Measurements from ENCODE around the gene THSD4.

- TF ChIP-seq, protein P1, sequence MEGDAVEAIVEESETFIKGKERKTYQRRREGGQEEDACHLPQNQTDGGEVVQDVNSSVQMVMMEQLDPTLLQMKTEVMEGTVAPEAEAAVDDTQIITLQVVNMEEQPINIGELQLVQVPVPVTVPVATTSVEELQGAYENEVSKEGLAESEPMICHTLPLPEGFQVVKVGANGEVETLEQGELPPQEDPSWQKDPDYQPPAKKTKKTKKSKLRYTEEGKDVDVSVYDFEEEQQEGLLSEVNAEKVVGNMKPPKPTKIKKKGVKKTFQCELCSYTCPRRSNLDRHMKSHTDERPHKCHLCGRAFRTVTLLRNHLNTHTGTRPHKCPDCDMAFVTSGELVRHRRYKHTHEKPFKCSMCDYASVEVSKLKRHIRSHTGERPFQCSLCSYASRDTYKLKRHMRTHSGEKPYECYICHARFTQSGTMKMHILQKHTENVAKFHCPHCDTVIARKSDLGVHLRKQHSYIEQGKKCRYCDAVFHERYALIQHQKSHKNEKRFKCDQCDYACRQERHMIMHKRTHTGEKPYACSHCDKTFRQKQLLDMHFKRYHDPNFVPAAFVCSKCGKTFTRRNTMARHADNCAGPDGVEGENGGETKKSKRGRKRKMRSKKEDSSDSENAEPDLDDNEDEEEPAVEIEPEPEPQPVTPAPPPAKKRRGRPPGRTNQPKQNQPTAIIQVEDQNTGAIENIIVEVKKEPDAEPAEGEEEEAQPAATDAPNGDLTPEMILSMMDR (conservative IDR thresholded peaks at IDR 0.05 in 1 of 2, IDR thresholded peaks at IDR 0.05 in 1 of 2; ENCODE audit: extremely low read depth in 1 of 2, insufficient read depth in 1 of 2, low read depth in 1 of 2, low read length in 2 of 2): no peak
- TF ChIP-seq EZH2 (IDR thresholded peaks at IDR 0.05; ENCODE audit: borderline replicate concordance, low read length): no peak
Observed at GRCh38 chr15:71346464-71346863, 231.2 kb downstream of the THSD4 start.
